ENCODE results near the gene RTTN.

GRCh38 chr18:70078106-70078505, 127.4 kb downstream of the RTTN start:
- TF ChIP-seq, protein P1, sequence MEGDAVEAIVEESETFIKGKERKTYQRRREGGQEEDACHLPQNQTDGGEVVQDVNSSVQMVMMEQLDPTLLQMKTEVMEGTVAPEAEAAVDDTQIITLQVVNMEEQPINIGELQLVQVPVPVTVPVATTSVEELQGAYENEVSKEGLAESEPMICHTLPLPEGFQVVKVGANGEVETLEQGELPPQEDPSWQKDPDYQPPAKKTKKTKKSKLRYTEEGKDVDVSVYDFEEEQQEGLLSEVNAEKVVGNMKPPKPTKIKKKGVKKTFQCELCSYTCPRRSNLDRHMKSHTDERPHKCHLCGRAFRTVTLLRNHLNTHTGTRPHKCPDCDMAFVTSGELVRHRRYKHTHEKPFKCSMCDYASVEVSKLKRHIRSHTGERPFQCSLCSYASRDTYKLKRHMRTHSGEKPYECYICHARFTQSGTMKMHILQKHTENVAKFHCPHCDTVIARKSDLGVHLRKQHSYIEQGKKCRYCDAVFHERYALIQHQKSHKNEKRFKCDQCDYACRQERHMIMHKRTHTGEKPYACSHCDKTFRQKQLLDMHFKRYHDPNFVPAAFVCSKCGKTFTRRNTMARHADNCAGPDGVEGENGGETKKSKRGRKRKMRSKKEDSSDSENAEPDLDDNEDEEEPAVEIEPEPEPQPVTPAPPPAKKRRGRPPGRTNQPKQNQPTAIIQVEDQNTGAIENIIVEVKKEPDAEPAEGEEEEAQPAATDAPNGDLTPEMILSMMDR (IDR thresholded peaks at IDR 0.05) = no peak
- TF ChIP-seq REST (IDR thresholded peaks at IDR 0.05; ENCODE audit: insufficient read depth in 1 of 2, low read depth in 2 of 2, low read length in 1 of 2) = no peak
